K562 (cell line): ENCODE data around the gene SLC20A1. TPM values are rescaled to one million over a fixed set of nuclear protein-coding genes. Genes with fewer than 3 reads are reported as not detected.

Experiments used
- ILK ChIP-seq: fragments of 450-650 bp; IDR thresholded peaks from 2 replicates; pipeline ENCODE4 v1.6.1; 2016; ENCODE audit warnings: missing genetic modification characterization, low read depth, mild to moderate bottlenecking, missing compliant biosample characterization, moderate library complexity, borderline replicate concordance
- MGA ChIP-seq: fragments of 450-650 bp; IDR thresholded peaks from 2 replicates; pipeline ENCODE4 v1.6.1; 2016; ENCODE audit warnings: mild to moderate bottlenecking, moderate library complexity
- TFE3 ChIP-seq: fragments of 450-650 bp; formaldehyde crosslinking; IDR thresholded peaks from 2 replicates; pipeline ENCODE4 v1.4.0; 2020; ENCODE audit warnings: mild to moderate bottlenecking, mixed read lengths
- XRCC5 ChIP-seq: fragments of 200-400 bp; formaldehyde crosslinking; IDR thresholded peaks from 2 replicates; pipeline ENCODE4 v1.6.1; 2017; ENCODE audit warnings: low read depth, mild to moderate bottlenecking, low read length
- ZNF407 ChIP-seq: fragments of 450-650 bp; IDR thresholded peaks from 2 replicates; pipeline ENCODE4 v1.6.1; 2016; ENCODE audit warnings: low read depth
- polyA plus RNA-seq, 8 experiments: library from polyadenylated mRNA; depleted of rRNA in 4 of 8; stranded (reverse) in 5 of 8; unstranded in 3 of 8; fragments of >200 nt; fragmentation: Nextera tagmentation in 2 of 8; fragmentation: Illumina TruSeq in 1 of 8; extraction: Ambion mirVana in 2 of 8; extraction: Trizol in 1 of 8; gene quantifications; 2 replicates each; pipeline versions ENCODE4 v1.2.1 to v1.2.3, GENCODE V29; 2011 to 2014; ENCODE audit warnings: inconsistent platforms in 1 of 8, missing spikeins in 1 of 8
- total RNA-seq, 7 experiments: library from RNA; depleted of rRNA in 6 of 7; stranded (reverse); fragments of >200 nt in 6 of 7; fragmentation: Illumina TruSeq in 2 of 7; extraction: Trizol in 2 of 7; gene quantifications; 2 replicates each; pipeline versions ENCODE4 v1.2.1 to v1.2.3, GENCODE V29; 2011 to 2021; ENCODE audit warnings: low replicate concordance in 1 of 7

Gene SLC20A1
- total and polyA plus RNA-seq, 9 of the 15 experiments (the other 6 are each of a cell fraction or from before 2014, with no cell fraction given), result 53.8 to 150 (median 74.7) TPM

DNA sequence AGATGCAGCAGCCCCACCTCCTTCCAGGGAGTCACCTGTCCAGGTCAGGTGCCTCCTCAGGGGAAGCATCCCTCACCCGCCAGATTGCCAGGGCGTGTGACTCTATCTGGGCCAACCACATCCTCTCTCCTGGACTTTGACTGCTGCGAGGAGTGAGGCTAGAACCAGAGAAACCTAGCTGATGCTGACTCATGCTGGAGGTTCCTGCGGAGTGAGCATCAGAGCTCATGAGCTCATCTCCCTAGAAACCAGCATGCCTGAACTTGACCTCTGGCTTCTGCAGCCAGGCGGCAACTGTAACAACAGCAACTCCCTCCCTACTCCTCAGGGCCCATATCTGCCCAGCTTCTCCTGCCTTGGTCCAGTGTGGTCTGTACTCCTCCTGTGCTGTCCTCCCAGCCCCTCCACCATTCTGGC is 46.8 kb downstream of the SLC20A1 start (continued):
- TF ChIP-seq ZNF407, result no peak
- no peak for TF ChIP-seq TFE3 (CRISPR knock-in tag)
- no peak for TF ChIP-seq MGA
- no peak for TF ChIP-seq XRCC5
- no peak for TF ChIP-seq ILK (tag)
